IMR-90 (cell line): ENCODE measurements around the gene CDC42BPA. TPM values are rescaled to one million over a fixed set of nuclear protein-coding genes. Genes with fewer than 3 reads are reported as not detected.

Experiments used
- ATAC-seq: fragments of 200-7000 bp; cut with Tn5 transposase; 2 replicates; pipeline ENCODE4 v1.9.1; 2020; ENCODE audit warnings: low read depth, mild to moderate bottlenecking, moderate library complexity
- BruUV-seq: library from RNA; stranded (reverse); fragments of 400-500 nt; replicated peaks from 2 replicates; lab custom pipeline; 2021; lab: Mats Ljungman, UMichigan
- CTCF ChIA-PET: fragments of 300-600 bp; formaldehyde crosslinking; extraction: SDS; loops from one replicate; lab custom pipeline; 2021; ENCODE audit warnings: antibody characterized with exemption; lab: Yijun Ruan, JAX
- POLR2A ChIA-PET: fragments of 300-600 bp; sonication (Branson Sonifier 250); formaldehyde crosslinking; loops from one replicate; lab custom pipeline; 2022; ENCODE audit warnings: antibody characterized with exemption; ENCODE audit not compliant: unreplicated experiment; lab: Charles Lee
- DNase-seq: peaks from one replicate; pipeline ENCODE4 v3.0.0; 2013
- H2AFZ ChIP-seq: replicated peaks from 2 replicates; pipeline ENCODE3; 2013; ENCODE audit warnings: low read length, mild to moderate bottlenecking; ENCODE audit not compliant: poor library complexity
- H2AK5ac ChIP-seq: 2 replicates; pipeline ENCODE4 v1.6.1; 2013; ENCODE audit warnings: low read depth, low read length, inconsistent platforms
- H2AK9ac ChIP-seq: replicated peaks from 2 replicates; pipeline ENCODE3; 2013; ENCODE audit warnings: mild to moderate bottlenecking, low read depth, low read length, moderate library complexity; ENCODE audit not compliant: poor library complexity
- H2BK120ac ChIP-seq: 2 replicates; pipeline ENCODE4 v1.6.1; 2013; ENCODE audit warnings: low read depth, low read length, inconsistent platforms
- H2BK15ac ChIP-seq: 3 replicates; pipeline ENCODE4 v1.6.1; 2013; ENCODE audit warnings: low read depth, low read length, inconsistent platforms
- H2BK20ac ChIP-seq: 2 replicates; pipeline ENCODE4 v1.6.1; 2013; ENCODE audit warnings: low read depth, mild to moderate bottlenecking, inconsistent platforms, low read length, moderate library complexity
- H2BK5ac ChIP-seq: 2 replicates; pipeline ENCODE4 v1.6.1; 2013; ENCODE audit warnings: mild to moderate bottlenecking, low read depth, low read length, inconsistent platforms; ENCODE audit not compliant: poor library complexity, severe bottlenecking
- H3K14ac ChIP-seq: replicated peaks from 2 replicates; pipeline ENCODE4 v1.6.1; 2013; ENCODE audit warnings: low read depth, low read length, inconsistent platforms
- H3K18ac ChIP-seq: 2 replicates; pipeline ENCODE4 v1.6.1; 2013; ENCODE audit warnings: low read depth, low read length, control low read depth
- H3K23ac ChIP-seq: 2 replicates; pipeline ENCODE4 v1.6.1; 2013; ENCODE audit warnings: low read depth, low read length, inconsistent platforms
- H3K27ac ChIP-seq: 2 replicates; pipeline ENCODE4 v1.5.1; 2013; ENCODE audit warnings: mild to moderate bottlenecking, control low read depth, low read length; ENCODE audit not compliant: insufficient read depth
- H3K27me3 ChIP-seq: 2 replicates; pipeline ENCODE4 v1.6.1; 2013; ENCODE audit warnings: low read length; ENCODE audit not compliant: control insufficient read depth, insufficient read depth
- H3K36me3 ChIP-seq: 2 replicates; pipeline ENCODE4 v1.6.1; 2013; ENCODE audit warnings: low read length, mixed read lengths; ENCODE audit not compliant: control insufficient read depth, insufficient read depth
- H3K4ac ChIP-seq: 2 replicates; pipeline ENCODE4 v1.6.1; 2013; ENCODE audit warnings: low read depth, low read length, inconsistent platforms
- H3K4me1 ChIP-seq: 2 replicates; pipeline ENCODE4 v1.6.1; 2013; ENCODE audit warnings: low read length, mixed read lengths; ENCODE audit not compliant: control insufficient read depth, insufficient read depth
- H3K4me2 ChIP-seq: 2 replicates; pipeline ENCODE4 v1.6.1; 2013; ENCODE audit warnings: low read depth, mild to moderate bottlenecking, control low read depth, low read length, moderate library complexity
- H3K4me3 ChIP-seq: 2 replicates; pipeline ENCODE4 v1.5.1; 2013; ENCODE audit warnings: low read depth, mild to moderate bottlenecking, control low read depth, low read length, moderate library complexity; ENCODE audit not compliant: insufficient read depth
- H3K56ac ChIP-seq: 2 replicates; pipeline ENCODE4 v1.6.1; 2013; ENCODE audit warnings: low read length, inconsistent platforms; ENCODE audit not compliant: insufficient read depth; ENCODE audit errors: extremely low read depth
- H3K79me1 ChIP-seq, 2 experiments: 2 replicates each; pipeline ENCODE4 v1.6.1; 2013; ENCODE audit warnings: low read length in 2 of 2, inconsistent platforms in 1 of 2, low read depth in 1 of 2
- H3K9ac ChIP-seq: 2 replicates; pipeline ENCODE4 v1.6.1; 2013; ENCODE audit warnings: low read depth, low read length, control low read depth
- H3K9me1 ChIP-seq: 2 replicates; pipeline ENCODE4 v1.6.1; 2013; ENCODE audit warnings: low read length, inconsistent platforms; ENCODE audit not compliant: insufficient read depth
- H3K9me3 ChIP-seq: 2 replicates; pipeline ENCODE4 v1.6.1; 2013; ENCODE audit warnings: low read length; ENCODE audit not compliant: control insufficient read depth, insufficient read depth
- H4K20me1 ChIP-seq: 2 replicates; pipeline ENCODE4 v1.6.1; 2013; ENCODE audit warnings: low read length, inconsistent platforms; ENCODE audit not compliant: insufficient read depth
- H4K5ac ChIP-seq: 2 replicates; pipeline ENCODE4 v1.6.1; 2013; ENCODE audit warnings: mild to moderate bottlenecking, low read depth, low read length, control low read depth
- H4K8ac ChIP-seq, 2 experiments: 2 replicates each; pipeline ENCODE4 v1.6.1; 2013; ENCODE audit warnings: low read depth in 2 of 2, low read length in 2 of 2, control low read depth in 1 of 2, inconsistent platforms in 1 of 2
- H4K91ac ChIP-seq: 2 replicates; pipeline ENCODE4 v1.6.1; 2013; ENCODE audit warnings: low read depth, low read length, inconsistent platforms; ENCODE audit not compliant: insufficient read depth
- BHLHE40 ChIP-seq: fragments of 150-350 bp; IDR thresholded peaks from 2 replicates; pipeline ENCODE4 v1.6.1; 2016; ENCODE audit warnings: mild to moderate bottlenecking, low read depth, low read length
- CEBPB ChIP-seq: IDR thresholded peaks from 2 replicates; pipeline ENCODE4 v1.6.1; 2012; ENCODE audit warnings: low read depth, low read length, improper control_type of control experiment
- CHD1 ChIP-seq: IDR thresholded peaks from 2 replicates; pipeline ENCODE4 v1.6.1; 2012; ENCODE audit warnings: low read depth, low read length, improper control_type of control experiment
- FOS ChIP-seq: fragments of 150-350 bp; IDR thresholded peaks from 2 replicates; pipeline ENCODE4 v1.6.1; 2016; ENCODE audit warnings: low read depth, low read length
- MAFK ChIP-seq: IDR thresholded peaks from 2 replicates; pipeline ENCODE4 v1.6.1; 2012; ENCODE audit warnings: low read depth, low read length, improper control_type of control experiment
- MAZ ChIP-seq: IDR thresholded peaks from 2 replicates; pipeline ENCODE4 v1.6.1; 2012; ENCODE audit warnings: low read depth, mild to moderate bottlenecking, low read length, improper control_type of control experiment, moderate library complexity, borderline replicate concordance
- MXI1 ChIP-seq: IDR thresholded peaks from 2 replicates; pipeline ENCODE4 v1.6.1; 2012; ENCODE audit warnings: low read depth, mild to moderate bottlenecking, low read length, moderate library complexity, borderline replicate concordance
- NFE2L2 ChIP-seq: fragments of 150-350 bp; IDR thresholded peaks from 2 replicates; pipeline ENCODE4 v1.6.1; 2016; ENCODE audit warnings: low read depth, mild to moderate bottlenecking, low read length
- POLR2A ChIP-seq: IDR thresholded peaks from 2 replicates; pipeline ENCODE4 v1.6.1; 2012; ENCODE audit warnings: mild to moderate bottlenecking, low read depth, low read length
- RCOR1 ChIP-seq: IDR thresholded peaks from 2 replicates; pipeline ENCODE4 v1.6.1; 2012; ENCODE audit warnings: mild to moderate bottlenecking, low read length, improper control_type of control experiment; ENCODE audit not compliant: insufficient replicate concordance
- RFX5 ChIP-seq: IDR thresholded peaks from 2 replicates; pipeline ENCODE4 v1.8.0; 2012; ENCODE audit warnings: low read depth, mild to moderate bottlenecking, low read length, moderate library complexity
- SMC3 ChIP-seq: fragments of 150-350 bp; IDR thresholded peaks from 2 replicates; pipeline ENCODE4 v1.6.1; 2016; ENCODE audit warnings: low read depth, mild to moderate bottlenecking, antibody characterized with exemption, low read length, moderate library complexity
- WGBS, 2 experiments: methylation state at CpG; one replicate each; pipeline versions ENCODE4 v1.1.5 to v1.1.7; 2013; ENCODE audit warnings: missing lambda C conversion rate in 2 of 2; ENCODE audit not compliant: insufficient read length in 1 of 2; ENCODE audit errors: extremely low coverage in 2 of 2; 5-methylcytosine and 5-hydroxymethylcytosine counted together
- dilution Hi-C: fragments of 300-500 bp; cut with HindIII; formaldehyde crosslinking; loops from one replicate; pipeline ENCODE4 v1.14.3; 2018; ENCODE audit warnings: low sequenced_read_pairs; ENCODE audit not compliant: unreplicated experiment
- in situ Hi-C: fragments of 300-500 bp; cut with MboI; formaldehyde crosslinking; loops from 3 replicates; pipeline ENCODE4 v1.14.3; 2019; ENCODE audit warnings: low sequenced_read_pairs, inconsistent platforms, mixed read lengths
- intact Hi-C: fragments of 100-400 bp; cut with micrococcal nuclease; formaldehyde crosslinking; loops from 2 replicates; pipeline ENCODE4 v1.10.0; 2022
- polyA plus RNA-seq, 3 experiments: library from polyadenylated mRNA; depleted of rRNA; stranded (reverse); fragments of >200 nt; gene quantifications; 2 replicates each; pipeline ENCODE4 v1.2.3, GENCODE V29; 2012; ENCODE audit warnings: low replicate concordance in 1 of 3
- total RNA-seq: library from RNA; depleted of rRNA; stranded (reverse); fragments of >200 nt; gene quantifications from 2 replicates; pipeline ENCODE4 v1.2.3, GENCODE V29; 2012
- TF ChIP-seq, protein P1 (sequence below): fragments of 150-350 bp; IDR thresholded peaks from 2 replicates; pipeline ENCODE4 v1.6.1; 2016; ENCODE audit warnings: low read depth, mild to moderate bottlenecking, low read length, moderate library complexity, borderline replicate concordance
- TF ChIP-seq, protein P2 (sequence below): fragments of 150-350 bp; IDR thresholded peaks from 2 replicates; pipeline ENCODE4 v1.6.1; 2017; ENCODE audit warnings: mild to moderate bottlenecking, antibody characterized with exemption, low read length, low read depth
- TF ChIP-seq, protein P3 (sequence below): conservative IDR thresholded peaks from 2 replicates; pipeline ENCODE4 v1.5.1; 2012; ENCODE audit warnings: mild to moderate bottlenecking, low read depth, low read length, improper control_type of control experiment

Gene CDC42BPA
- total and polyA plus RNA-seq, 2 of the 4 experiments (the other 2 are of a cell fraction) = 9.4 to 27.8 TPM

DNA sequence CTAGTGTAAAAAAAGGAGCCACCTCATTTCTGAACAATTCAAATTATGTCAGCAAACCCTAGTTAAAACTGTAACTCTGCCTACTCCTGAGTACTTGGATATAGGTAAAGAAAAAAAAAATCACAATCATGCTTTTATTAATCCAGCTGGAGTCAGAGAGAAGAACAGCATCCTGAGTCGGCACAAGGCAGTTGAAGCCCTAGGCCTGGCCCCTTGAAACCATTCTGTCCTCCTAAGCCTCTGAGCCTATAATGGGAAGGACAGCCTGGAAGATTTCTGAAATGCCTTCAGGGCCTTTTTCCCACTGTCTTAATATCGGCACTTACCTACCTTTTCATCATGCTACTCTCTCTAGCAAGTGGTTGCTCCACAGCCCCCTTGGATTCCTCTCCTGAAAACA is 32.5 kb downstream of the CDC42BPA start:
- Histone ChIP-seq H2AFZ (no peak overlapping the region), H2BK5ac (no peak overlapping the region), H2AK5ac (no peak overlapping the region), H3K79me1 (peaks cover 35 to 65% of the 10 kb centered on the region in 2 experiments), H3K14ac (no peak overlapping the region), H4K20me1 (peaks cover 39% of the 10 kb centered on the region; the same call in 1 of the 2 replicates), H3K4me1 (no peaks in the 10 kb centered on the region), H2BK120ac (no peak overlapping the region), H3K4ac (no peak overlapping the region), H3K9ac (no peak overlapping the region), H2BK20ac (no peak overlapping the region), H3K56ac (no peak overlapping the region), H2AK9ac (no peak overlapping the region), H3K9me3 (peaks cover 2% of the 10 kb centered on the region), H3K36me3 (peaks cover 6% of the 10 kb centered on the region; the same call in 1 of the 2 replicates), H4K91ac (no peak overlapping the region), H2BK15ac (no peak overlapping the region), H3K9me1 (peaks cover 2% of the 10 kb centered on the region; the same call in 1 of the 2 replicates), H4K5ac (no peak overlapping the region), H3K18ac (no peak overlapping the region), H3K27ac (no peak overlapping the region), H3K23ac (no peak overlapping the region), H3K27me3 (no peaks in the 10 kb centered on the region), H4K8ac (no peak overlapping the region), H3K4me2 (no peak overlapping the region), H3K4me3 (no peak overlapping the region)
- dilution Hi-C loops (no loop called here), intact Hi-C loops (no loop called here), in situ Hi-C loops (no loop called here)
- ChIA-PET CTCF (no interaction called here), POLR2A (no interaction called here)
- TF ChIP-seq, protein P1, sequence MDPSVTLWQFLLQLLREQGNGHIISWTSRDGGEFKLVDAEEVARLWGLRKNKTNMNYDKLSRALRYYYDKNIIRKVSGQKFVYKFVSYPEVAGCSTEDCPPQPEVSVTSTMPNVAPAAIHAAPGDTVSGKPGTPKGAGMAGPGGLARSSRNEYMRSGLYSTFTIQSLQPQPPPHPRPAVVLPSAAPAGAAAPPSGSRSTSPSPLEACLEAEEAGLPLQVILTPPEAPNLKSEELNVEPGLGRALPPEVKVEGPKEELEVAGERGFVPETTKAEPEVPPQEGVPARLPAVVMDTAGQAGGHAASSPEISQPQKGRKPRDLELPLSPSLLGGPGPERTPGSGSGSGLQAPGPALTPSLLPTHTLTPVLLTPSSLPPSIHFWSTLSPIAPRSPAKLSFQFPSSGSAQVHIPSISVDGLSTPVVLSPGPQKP = no peak
- TF ChIP-seq MAZ = no peak
- TF ChIP-seq CHD1 = no peak
- TF ChIP-seq MXI1 = no peak
- no peak for TF ChIP-seq FOS
- TF ChIP-seq, protein P2, sequence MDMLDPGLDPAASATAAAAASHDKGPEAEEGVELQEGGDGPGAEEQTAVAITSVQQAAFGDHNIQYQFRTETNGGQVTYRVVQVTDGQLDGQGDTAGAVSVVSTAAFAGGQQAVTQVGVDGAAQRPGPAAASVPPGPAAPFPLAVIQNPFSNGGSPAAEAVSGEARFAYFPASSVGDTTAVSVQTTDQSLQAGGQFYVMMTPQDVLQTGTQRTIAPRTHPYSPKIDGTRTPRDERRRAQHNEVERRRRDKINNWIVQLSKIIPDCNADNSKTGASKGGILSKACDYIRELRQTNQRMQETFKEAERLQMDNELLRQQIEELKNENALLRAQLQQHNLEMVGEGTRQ = no peak
- no peak for TF ChIP-seq NFE2L2
- TF ChIP-seq RFX5 = no peak
- no peak for TF ChIP-seq POLR2A
- no peak for TF ChIP-seq CEBPB
- TF ChIP-seq, protein P3, sequence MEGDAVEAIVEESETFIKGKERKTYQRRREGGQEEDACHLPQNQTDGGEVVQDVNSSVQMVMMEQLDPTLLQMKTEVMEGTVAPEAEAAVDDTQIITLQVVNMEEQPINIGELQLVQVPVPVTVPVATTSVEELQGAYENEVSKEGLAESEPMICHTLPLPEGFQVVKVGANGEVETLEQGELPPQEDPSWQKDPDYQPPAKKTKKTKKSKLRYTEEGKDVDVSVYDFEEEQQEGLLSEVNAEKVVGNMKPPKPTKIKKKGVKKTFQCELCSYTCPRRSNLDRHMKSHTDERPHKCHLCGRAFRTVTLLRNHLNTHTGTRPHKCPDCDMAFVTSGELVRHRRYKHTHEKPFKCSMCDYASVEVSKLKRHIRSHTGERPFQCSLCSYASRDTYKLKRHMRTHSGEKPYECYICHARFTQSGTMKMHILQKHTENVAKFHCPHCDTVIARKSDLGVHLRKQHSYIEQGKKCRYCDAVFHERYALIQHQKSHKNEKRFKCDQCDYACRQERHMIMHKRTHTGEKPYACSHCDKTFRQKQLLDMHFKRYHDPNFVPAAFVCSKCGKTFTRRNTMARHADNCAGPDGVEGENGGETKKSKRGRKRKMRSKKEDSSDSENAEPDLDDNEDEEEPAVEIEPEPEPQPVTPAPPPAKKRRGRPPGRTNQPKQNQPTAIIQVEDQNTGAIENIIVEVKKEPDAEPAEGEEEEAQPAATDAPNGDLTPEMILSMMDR = no peak
- no peak for TF ChIP-seq BHLHE40
- no peak for TF ChIP-seq MAFK
- no peak for TF ChIP-seq RCOR1
- no peak for TF ChIP-seq SMC3
- WGBS, 2 experiments = 100% methylated on average over 1 of the region's 2 CpGs; no CpG with 5 or more reads in 1 of the 2 experiments
- DNase-seq = no peak
- BruUV-seq = no TSS peak
- ATAC-seq = no peak
